Measurements from ENCODE around the gene NAV3.

The NAV3 gene

DNA sequence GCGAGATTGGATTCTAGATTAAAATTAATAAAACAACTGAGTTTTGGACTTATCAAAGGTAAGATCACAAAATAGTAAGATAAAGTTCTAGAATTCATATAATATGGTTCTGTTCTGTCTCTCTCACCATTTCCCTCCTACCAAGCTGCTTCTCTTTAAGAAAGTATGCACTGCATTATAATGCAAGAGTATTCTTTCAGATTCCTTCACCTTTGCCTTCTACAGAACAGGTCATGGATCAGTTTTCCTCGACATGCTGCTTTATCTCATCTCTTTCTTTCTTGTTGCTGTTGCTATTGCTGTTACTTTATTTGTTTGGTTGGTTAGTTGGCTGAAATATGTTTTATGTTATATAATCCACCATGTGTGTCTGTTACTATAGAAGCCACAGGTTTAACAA, 357.0 kb downstream of the NAV3 start:
- DNase-seq (ENCODE audit: low read depth), result no peak

DNA sequence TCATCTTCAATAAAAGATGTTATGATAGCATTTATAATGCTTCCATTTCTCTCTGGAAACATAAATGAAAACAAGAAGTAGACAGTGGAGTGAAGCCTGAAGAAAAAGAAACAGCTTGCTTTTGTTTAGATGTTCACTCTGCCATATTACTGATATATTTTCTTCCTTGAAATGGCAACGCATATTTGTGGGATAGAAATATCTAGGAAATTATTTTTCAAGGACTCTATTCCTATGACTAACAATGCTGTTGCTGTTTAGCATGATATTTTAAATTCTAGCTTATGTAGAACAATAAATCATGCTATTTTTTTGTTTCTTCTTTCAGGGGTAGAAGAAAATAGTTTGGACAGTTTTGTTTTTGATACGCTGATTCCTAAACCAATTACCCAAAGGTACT, 359.0 kb downstream of the NAV3 start:
- DNase-seq (ENCODE audit: low read depth), result no peak

DNA sequence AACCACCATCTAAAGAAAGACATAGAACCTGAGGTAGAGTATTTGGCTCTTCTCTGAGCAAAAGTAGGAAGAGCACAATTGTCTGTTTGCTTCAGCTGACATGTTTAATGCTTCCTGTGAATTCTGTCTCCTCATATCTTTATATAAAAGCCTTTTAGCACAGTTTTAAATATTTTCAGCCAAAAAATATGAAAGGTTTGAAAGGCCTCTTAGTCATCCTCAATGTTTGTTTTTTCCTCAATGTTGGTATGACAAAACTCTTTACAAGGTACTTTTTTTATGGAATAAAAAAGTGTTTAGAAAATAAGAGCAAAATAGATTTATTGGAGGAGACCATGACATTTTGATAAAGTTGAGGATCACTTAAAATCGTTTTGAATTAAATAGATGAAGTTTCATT, 360.9 kb downstream of the NAV3 start:
- DNase-seq (ENCODE audit: low read depth), result peak; percentile 43

DNA sequence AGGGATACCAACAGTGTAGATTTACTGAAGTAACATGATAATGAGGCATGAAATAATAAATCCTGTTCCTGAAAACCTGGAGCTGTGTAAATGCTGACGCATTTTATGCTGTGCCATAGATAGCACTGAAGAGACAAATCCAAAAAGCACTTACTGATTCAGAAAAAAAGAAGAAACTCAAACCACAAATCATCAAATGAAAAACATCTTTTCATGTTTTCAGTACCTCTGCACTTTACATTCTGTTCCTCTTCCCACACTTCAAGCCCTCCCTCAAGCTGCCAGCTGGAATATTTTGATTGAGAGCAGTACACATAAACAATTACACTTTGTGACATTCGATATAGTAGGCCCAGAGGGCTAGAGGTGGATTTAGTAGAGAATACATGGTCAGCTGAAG, 362.3 kb downstream of the NAV3 start:
- no peak for DNase-seq (ENCODE audit: low read depth)

DNA sequence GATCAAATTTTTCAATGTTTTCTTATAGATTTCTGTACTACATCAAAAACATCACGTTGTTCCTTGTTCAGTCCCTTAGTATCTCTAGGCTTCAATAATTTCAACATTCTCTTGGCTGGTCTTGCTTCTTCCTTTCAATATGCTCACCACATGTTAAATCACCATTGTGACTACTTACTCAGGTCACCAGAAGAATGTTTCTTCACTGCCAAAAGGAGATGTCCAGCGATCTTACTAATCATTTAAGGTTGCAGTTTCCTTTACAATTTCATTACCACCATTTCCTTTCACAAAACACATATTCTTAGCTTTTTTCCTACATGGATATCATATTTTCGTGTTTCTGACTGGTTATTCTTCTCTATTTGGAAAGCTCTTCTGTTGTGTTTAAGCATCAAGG, 363.8 kb downstream of the NAV3 start:
- peak; percentile 91 for DNase-seq (ENCODE audit: low read depth)

DNA sequence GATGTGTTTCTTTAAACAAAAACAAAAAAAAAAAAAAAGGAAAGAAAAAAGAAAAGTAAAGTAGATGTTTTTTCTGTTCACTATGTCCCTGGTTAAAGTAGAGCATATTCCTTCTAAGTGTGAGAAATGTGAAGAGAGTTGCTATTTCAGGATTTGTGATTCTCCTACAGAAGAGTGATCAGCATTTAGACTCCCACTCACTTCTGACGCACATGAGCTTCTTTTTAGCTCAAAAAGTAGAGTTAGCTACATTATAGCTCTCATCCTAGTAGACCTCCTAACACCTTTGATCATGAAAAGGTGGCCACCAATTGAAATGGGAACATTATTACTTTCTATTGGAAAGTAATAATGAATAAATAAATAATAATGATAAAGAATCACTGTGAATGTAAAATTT, 368.2 kb downstream of the NAV3 start:
- no peak for DNase-seq (ENCODE audit: low read depth)

DNA sequence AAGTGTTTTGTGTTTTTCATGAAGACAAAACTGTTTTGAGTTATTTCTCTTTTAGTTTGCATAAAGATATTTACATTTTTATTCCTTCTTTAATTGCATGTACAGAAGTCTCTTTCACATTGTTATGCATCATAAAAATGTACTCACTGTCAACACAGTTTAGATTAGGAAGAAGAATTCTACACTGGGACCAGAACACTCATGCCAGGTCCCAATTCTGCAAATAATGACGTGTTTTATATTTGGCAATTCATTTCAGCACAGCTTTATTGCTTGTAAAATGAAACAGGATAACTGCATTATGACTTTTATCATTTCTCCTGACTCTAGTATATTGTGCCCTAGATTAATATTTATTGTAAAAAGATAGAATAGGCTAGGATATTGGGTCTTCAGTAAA, 369.2 kb downstream of the NAV3 start:
- DNase-seq (ENCODE audit: low read depth), result no peak

DNA sequence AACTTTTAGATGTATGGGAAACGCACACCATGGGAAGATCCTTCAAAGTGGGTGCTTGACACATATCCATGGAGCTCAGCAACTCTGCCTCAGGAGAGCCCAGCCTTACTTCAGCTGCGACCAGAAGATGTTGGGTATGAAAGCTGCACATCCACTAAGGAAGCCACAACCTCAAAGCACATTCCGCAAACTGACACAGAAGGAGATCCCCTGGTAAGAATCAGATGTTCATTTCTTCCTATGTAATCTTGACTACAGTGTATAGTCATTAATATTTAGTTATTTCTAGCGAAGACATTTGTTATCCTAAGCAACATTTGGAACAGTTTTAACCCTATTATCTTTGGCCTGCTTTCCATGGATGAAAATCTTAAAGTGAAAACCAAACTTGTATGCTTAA, 374.2 kb downstream of the NAV3 start:
- DNase-seq (ENCODE audit: low read depth), result no peak

DNA sequence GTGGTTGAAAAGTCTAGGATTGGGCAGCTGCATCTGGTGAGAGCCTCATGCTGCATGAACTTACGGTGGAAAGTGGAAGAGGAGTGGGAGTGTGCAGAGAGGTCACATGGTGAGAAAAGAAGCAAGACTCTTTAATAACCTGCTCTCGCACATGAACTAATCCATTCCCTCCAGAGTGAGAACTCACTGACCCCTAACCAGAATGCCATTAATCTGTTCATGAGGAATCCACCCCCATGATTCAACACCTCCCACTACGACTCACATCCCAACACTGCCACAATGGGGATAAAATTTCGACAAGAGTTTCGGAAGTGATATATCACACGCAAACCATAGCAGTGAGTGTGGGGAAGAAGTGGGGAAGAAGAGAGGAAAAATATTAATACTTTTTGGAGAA, 377.4 kb downstream of the NAV3 start:
- peak; percentile 45 for DNase-seq (ENCODE audit: low read depth)

DNA sequence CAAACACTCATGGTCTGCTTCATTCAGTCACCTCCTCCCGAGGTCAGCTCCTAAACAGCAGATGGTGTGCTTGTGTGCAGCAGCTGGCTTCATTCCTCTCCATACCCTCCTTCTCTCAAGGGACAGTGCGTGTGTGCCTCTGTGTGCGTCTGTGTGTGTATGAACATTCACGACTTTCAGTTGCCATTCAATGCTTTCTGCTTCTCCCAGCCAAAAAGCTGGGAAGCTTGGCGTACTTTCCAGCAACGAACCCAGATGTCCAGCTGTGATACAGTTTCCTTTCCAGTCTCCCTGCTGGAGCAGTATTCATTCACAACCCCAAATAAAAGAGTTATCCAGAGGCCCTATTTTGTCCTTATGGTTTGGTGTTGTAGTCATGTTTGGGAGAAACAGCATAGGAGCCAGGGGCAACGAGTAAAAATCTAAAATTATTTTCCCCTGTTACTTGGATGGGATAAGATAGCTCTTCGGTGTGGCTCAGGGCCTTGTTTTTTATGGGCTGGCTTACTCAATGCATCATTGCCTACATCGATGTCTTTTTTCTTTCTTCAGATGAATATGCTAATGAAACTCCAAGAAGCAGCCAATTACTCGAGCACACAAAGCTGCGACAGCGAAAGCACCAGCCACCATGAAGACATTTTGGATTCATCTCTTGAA, 379.3 kb downstream of the NAV3 start:
- DNase-seq (ENCODE audit: low read depth), result no peak

DNA sequence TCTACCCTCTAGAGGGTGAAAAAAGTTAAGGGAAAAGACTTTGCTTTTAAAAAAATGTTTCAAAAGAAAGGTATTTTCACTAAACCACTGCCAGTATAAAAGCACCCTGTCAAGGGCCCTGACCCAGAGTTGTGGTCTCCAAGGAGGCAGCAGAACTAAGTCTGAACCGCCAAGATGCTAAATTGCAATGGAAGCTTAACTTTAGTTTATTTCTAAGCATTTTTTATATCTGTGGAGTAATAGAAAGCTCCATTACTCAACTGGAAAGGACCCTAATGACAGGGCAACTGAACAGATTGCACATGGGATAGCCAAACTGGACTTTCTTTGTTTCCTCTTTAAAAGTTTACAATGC, 379.8 kb downstream of the NAV3 start:
- DNase-seq (ENCODE audit: low read depth), result no peak

DNA sequence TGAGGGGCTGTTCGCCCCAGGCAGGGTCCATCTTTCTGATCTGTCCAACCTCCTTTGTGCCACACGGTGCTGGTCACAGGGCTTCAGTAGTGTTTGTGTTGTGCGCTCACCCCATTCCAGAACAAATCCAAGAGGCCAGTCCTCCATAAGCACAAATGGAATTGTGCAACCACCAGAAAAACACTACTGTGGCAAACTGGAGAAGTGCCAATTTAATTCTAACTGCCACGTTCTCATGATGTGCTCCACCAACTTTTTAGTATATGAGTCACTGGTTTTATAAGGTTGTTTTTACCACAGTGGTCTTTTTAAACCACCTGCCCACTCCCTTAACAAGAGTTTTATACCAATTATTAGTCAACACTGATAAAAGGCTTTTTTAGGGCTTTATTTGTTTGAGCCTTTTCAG, 380.2 kb downstream of the NAV3 start:
- DNase-seq (ENCODE audit: low read depth), result peak; percentile 71

DNA sequence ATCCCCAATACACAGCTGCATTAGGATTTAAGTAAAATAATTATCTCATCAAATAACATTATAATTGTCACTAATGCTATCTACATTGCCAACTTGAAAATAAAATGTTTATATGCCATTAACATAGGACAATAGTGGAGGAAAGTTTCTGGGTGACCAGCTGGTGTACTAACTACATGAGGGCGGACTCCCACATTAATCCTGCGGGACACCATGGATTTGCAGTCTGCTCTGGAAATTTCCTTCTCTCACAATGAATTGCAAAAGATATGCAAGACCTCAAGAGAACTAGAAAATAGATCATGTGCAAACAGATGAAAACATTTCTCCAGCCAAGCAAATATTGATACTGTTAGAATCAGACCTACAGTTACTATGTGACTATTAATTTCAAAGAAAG, 390.1 kb downstream of the NAV3 start:
- DNase-seq (ENCODE audit: low read depth), result no peak

DNA sequence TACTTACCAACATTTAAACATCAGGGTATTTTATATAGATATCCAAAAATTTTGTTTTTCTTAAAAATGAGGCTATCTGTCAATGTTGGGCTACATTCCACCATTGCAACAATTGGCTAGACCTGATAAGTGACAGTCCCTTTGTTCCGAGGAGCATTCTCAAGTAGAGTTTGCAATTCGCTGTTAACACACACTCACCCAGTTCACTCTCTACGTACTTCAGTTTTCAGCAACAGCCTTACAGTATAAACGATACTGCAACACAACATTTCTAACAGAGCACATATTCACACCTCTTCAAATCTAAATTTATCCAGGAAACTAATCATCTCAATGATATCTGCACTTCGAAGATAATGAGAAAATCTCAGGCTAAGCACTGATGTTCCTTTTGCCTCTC, 393.5 kb downstream of the NAV3 start:
- DNase-seq (ENCODE audit: low read depth), result no peak

DNA sequence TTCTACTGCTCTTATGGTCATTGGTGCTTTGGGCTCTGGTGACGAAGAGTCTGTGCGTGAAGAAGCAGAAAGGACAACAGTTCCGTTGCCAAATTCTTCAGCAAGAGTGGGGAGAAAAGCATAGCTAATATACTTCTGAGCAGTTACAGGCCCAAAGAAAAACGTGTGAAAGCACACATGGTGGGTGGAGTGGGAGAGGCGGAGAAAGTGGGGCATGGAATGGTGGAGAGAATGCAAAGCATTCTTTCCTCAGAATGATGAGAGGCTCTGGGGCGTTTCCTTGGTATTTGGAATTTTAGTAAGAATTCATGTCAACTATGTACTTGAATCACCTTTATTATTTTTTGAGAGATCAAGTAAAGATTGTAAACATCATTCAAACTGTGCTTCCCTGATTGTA, 396.1 kb downstream of the NAV3 start:
- DNase-seq (ENCODE audit: low read depth), result no peak

DNA sequence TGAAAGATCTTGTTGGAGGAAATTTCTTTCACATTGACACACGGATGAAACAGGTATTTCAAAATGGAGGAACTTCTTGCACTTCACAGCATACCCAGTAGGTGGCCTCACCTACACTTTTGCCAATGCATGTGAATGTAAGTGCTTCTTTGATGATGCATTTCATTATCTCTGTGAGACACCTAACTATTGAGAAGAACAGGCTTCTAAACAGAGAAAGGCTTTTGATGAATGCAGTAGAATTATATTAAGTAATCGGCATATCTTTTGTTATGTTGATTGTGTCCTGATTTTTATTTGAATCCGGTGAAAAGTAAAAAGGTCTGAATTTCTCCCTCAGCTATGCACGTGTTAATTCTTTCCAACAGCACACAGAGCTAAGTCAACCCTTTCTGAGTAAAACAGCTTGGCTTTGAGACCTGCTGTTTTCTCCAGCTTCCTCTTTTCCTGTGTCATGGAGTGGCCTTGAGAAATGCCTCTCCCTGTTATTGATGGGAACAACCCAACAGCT, 399.0 kb downstream of the NAV3 start:
- peak; percentile 72 for DNase-seq (ENCODE audit: low read depth)

DNA sequence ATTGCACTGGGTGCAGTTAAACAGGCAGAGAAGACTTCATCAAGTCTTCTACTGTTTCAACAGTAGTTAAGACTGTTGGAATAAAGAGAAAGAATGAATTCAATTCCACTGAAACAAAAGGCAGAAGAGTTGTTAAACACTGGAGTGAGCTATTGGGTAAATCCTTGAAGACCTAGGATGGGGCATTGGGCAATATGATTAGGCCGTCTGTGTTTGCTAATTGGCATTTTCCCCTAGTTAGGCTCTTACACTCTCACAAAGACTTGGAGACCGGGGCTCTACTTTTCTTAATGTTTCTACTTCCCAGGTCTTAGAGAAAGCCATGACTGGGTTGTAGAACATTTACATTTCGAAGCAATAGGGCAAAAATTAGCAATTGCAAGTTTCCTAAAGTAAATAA, 402.1 kb downstream of the NAV3 start:
- DNase-seq (ENCODE audit: low read depth), result no peak

DNA sequence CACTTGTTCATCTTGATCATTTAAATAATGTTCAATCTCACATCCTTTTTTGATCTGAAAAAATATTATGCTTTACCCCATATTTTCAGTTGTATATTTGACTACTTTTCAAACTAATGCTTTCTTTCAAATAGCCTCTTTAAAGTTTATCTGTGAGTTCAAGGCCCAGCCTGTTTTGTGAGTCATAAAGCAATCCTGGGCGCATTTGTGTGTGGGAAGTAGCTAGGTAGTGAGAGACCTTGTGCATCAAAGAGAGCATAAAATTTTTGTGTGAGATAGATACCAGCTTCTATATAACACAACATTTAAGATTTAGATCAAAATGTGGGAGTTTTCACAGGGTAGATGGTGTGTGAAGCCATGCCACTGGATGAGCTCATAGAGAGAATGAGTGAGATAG, 405.6 kb downstream of the NAV3 start:
- peak; percentile 11 for DNase-seq (ENCODE audit: low read depth)

DNA sequence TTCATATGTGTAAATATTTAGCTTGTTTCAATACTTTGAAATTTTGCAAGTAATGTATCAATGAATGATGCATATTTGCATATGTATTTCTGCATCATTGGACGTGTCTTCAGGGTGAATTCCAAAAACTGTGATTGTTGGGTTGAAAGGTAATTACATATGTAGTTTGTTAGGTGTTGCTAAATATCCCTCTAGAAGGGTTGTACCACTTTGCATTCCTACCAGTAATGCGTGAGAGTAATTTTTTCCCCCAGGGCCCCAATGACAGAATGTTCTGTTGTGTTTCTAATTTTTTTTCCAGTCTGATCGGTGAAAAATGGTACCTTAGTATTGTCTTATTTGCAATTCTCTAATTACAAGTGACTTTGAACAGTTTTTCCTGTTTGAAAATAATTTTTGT, 408.9 kb downstream of the NAV3 start:
- no peak for DNase-seq (ENCODE audit: low read depth)

DNA sequence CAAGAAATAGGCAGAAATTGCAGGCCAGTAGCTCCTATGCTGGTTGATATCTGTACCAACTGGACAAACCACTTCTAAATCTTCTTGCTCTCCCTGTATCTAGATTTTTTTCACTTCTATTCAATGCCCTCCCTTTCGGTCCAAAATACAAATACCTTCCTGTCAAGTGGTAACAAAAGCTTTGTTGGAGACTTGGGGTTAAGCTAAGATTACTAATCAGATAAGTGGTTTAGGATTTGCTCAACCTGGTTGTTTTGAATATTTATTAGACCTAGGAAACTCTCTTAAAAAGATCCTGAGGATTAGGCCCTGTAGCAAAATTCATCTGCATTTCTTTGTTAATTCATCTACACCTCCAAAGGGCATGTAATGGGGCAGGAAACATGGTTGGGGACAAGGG, 410.1 kb downstream of the NAV3 start:
- no peak for DNase-seq (ENCODE audit: low read depth)

DNA sequence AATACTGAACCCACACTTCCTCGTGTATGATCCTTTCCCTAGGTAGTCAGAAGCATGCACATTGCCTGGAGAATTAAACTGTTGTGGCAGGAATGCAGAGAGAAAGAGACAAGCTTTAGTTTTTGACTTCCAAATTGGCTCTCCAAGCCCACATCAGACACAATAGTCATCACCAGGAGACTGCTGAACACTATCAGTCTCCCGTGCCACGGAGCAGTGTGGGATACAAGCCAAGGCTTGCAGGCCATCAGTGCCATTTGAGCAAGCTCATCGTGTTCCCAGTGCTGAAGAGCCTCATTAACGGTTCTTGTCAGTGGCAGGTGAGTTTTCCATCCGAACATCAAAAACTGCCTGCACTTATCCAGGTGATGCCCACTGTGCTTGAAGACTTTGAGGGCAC, 410.8 kb downstream of the NAV3 start:
- DNase-seq (ENCODE audit: low read depth), result no peak

DNA sequence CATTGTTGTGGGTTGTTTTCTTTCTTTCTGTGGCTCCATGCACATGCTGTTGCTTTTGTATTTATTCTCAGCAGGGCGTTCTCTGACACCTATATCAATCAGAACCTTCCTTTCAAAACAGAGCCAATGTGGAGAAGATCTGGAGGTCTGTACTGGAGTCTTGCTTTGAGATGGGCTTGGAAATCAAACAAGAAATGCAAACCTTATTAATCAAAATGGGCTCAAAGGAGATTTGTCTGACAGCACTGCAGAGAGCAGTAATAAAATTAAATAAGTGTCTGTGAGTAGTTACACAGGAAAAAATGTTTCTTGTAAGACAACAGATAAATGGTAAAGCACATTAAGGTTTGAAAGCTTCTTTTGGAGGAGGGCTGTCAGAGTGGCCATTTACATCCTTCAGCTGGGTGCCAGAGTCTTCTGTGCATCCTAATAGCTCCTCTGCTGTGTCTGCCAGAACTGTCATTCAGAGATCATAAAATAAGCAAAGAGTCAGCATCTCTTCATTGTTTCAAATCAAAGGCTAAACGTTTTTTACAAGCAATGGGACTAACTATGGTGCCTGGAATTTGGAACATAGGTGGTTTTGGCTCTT, 414.3 kb downstream of the NAV3 start:
- no peak for DNase-seq (ENCODE audit: low read depth)

DNA sequence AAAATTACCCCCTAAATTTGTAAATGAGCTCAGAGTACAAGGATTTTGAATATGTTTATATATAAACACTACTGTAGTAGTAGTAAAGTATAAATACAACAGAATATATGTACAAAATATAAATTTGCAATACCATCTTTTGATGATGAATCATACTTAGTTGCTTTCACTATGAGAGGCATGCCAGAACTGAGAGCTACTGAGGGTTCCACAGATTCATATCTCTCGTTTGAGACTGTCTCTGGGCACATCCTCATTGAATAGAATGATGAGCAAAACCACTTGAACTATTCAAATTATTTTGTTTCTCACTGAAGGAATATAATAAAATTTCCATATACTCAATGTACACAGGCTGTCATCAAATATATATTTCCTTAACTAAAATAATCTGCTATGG, 417.6 kb downstream of the NAV3 start:
- peak; percentile 19 for DNase-seq (ENCODE audit: low read depth)

DNA sequence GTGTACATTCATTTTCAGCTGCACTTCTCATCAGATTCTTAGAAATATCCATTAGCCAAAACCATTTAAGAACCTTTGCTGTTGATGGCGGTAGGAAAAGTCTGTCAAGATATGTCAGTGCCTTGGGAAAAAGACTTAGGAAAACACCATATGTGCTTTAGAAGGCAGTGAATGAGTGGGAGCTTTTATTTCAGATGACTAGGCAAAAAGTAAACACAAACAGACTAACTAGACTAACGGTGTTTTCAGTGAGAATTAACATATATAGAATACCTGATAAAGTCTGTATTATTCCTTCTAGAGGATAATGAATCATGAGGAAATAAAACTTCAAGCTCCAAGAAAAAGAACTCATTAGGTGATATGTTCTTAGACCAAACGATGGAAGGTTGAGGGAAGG, 418.9 kb downstream of the NAV3 start:
- no peak for DNase-seq (ENCODE audit: low read depth)

All from ELR (cell line).